ENCODE data around the gene SMOC1.

The SMOC1 gene

DNA sequence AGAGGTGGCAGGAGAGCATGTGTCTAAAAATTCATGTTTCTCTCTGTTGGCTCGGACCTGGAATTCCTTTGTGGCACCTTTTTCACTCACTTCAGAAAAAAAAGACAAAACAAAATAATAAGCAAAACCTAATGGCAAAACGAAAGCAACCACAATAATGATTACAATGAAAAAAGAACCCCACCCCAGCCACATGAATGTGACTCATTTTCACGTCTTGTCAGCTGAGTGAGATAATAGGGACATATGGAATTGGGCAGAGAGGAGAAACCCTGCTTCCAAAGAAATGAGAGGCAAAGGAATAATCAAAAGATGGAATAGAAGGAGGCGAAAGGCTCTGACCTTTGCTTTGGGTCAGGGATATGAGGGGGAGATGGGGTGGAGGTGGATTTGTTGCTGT lies 166.1 kb downstream of the SMOC1 start:
- ATAC-seq: no peak
- no peak for DNase-seq

- ATAC-seq (no peak), DNase-seq (peak; percentile 36)
Observed at GRCh38 chr14:70045844-70046535, 166.8 kb downstream of the SMOC1 start.

- DNase-seq: no peak
- ATAC-seq: no peak
Observed at GRCh38 chr14:70047598-70048312, 168.5 kb downstream of the SMOC1 start.

GRCh38 chr14:70048313-70048654 lies 169.1 kb downstream of the SMOC1 start:
- no peak for ATAC-seq
- DNase-seq: no peak

DNA sequence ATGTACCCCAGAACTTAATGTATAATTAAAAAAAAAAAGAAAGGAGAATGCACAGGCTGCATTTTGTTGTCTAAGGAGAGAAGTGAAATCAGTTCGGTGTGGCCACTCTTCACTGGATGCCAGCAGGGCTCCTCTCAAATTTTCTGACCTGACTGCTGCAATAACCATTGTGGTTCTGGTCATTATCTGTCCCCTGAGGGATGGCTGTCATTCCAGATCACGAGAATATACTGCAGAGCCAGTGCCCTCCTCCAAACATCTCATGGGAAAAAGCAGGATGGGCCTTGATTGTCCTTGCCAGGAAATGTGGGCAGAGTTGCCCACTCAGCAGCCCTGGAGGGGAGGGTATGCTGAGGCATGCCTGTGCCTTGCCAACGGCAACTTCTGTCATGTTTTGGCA lies 170.4 kb downstream of the SMOC1 start:
- ATAC-seq: no peak
- DNase-seq: no peak

GRCh38 chr14:70050136-70050535 lies 170.9 kb downstream of the SMOC1 start:
- DNase-seq: no peak
- no peak for ATAC-seq

- peak; percentile 32 for DNase-seq
- no peak for ATAC-seq
Observed at GRCh38 chr14:70052990-70053389, 173.8 kb downstream of the SMOC1 start.

DNA sequence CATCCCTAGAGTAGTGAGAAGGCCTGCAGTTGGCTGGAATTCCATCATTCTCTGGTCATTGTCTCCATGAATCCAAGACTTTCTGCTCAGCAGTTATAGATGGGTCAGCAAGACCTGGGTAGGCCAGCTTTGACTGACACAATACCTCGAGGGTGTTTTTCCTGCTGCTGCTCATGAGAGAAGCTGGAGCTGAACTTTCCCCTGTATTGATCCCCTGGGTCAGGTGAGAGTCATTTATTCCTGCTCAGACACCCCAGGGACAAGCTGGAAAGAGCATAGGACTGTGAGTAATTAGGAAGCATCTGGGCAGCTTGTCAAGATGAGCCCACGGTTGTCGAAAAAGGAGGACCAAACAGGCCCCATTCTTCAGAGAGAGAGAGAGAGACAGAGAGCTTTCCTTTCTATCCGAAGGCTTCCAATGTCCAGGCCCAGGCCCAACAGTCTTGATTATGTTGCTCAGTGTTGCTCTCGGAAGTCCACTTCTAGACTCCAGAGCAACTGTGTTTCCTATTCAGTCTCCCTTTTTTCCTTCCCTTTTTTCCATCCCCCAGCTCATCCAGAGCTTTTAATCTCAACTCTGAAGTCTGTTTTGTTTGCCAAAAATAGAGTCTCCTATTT lies 178.4 kb downstream of the SMOC1 start:
- ATAC-seq: no peak
- DNase-seq: no peak

DNA sequence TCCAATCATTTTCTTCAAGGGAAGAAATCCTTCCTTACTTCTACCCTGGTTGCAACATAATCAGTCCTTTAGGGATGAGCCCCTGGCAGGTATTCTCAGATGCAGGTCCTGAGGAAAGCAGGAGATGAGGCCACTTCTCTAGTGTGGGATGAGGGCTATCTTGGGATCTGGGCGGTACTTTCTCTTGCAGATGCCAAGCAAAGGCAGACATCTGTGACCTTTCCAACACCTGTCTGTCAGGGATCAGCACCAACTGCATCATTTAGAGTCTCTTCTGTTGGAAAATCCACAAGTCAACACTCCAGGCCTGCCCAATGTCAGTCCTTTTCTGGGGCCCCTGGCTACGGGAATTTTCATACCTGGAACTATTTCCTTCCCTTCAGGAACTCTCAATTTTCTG lies 180.3 kb downstream of the SMOC1 start:
- DNase-seq (no peak), ATAC-seq (no peak)

- ATAC-seq: no peak
- no peak for DNase-seq
Observed at GRCh38 chr14:70061108-70061507, 181.9 kb downstream of the SMOC1 start.

DNA sequence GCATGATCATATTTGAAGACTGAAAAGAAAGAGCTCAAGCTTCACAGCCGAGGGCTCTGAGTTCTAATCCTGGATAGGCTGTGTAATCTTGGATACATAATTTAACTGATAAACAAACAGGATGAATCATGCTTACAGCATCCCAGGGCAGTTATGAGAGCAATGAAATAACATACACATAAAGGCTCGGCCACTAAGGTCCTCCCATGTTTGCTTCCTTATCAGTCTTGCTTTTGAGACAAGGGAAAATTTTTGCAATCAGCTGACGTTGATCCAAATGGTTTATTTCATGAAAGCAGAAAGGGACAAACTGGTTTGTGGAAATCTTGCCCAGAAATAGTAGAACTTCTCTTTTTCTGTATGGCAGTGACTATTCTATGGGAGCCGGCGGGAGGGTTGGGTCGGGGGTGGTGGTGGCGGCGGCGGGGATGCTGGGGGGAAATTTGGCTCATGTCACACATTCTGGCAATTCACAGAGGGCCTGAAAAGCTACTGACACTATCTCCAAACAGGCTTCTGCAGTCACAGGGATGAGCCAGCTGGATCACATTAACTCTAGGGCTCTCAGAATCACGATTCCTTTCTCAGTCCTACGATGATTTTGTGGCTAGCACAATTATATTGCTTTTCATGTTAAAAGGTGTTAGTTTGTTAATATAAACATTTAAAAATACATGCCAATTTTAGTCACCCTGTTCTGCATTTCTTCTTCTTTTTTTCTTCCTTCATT lies 185.1 kb downstream of the SMOC1 start:
- DNase-seq (no peak), ATAC-seq (no peak)

DNA sequence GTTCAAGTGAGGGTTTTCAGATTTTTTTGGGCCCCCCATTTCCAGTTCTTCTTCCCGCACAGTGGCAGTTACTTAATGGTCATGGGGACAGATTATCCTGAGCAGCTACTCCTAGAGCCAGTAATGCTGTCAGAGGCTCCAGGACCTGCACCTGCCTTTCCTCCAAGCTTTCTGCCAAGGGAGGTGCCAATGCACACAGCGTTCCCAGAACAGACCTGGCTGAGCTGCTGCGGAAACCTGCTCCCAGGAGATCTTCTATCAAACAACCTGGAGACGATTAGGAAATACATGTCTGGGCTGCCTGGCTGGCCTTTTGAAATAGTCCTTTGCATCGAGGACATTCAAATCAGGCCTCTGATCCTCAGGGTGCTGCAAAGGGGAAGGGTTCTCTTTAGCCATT lies 188.6 kb downstream of the SMOC1 start:
- no peak for DNase-seq
- ATAC-seq: no peak

GRCh38 chr14:70069186-70069585 lies 190.0 kb downstream of the SMOC1 start:
- DNase-seq (no peak), ATAC-seq (no peak)

- peak; percentile 72 for ATAC-seq
- DNase-seq: peak; percentile 70
Observed at GRCh38 chr14:70073924-70074566, 194.8 kb downstream of the SMOC1 start.

- DNase-seq: no peak
- ATAC-seq: no peak
Observed at GRCh38 chr14:70077005-70077404, 197.8 kb downstream of the SMOC1 start.

- no peak for ATAC-seq
Observed at GRCh38 chr14:70077720-70078119, 198.5 kb downstream of the SMOC1 start.

GRCh38 chr14:70078329-70078728 lies 199.1 kb downstream of the SMOC1 start:
- DNase-seq (no peak), ATAC-seq (no peak)

More at GRCh38 chr14:70077720-70078119, 198.5 kb downstream of the SMOC1 start:
- no peak for DNase-seq

DNA sequence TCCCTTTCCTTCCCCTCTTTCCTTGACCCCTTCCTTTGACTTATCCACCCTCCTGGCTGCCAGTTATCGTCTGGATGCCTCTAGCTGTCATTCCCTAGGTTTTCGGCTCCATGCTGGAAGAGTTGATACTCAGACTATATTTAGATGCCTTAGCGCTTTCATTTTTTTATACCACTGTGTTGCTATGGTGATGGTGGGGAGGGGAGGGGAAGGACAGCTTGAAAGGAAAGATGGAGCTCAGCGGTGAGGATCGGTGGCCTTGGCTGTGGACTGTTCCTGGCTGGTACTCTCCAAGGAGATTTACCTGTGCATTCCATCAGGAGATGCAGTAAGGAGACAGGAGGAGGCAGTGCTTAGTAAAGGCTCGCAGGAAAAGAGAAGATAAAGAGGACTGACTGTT lies 200.9 kb downstream of the SMOC1 start:
- no peak for DNase-seq
- no peak for ATAC-seq

Measured in stimulated activated naive CD8-positive, alpha-beta T cell treated with anti-CD3 and anti-CD28 coated beads, Interleukin-15, Interleukin-2, amounts not matched to agents 100 U/mL and 50 U/mL, for 24 hours (primary cell).